Activated CD8-positive, alpha-beta memory T cell treated with anti-CD3 and anti-CD28 coated beads for 48 hours (primary cell): ENCODE results near the gene POU2F2.
A peak's percentile ranks its signal among the peaks of the same experiment; 100 is the strongest.

ENCODE experiments used
- DNase-seq, 3 experiments: peaks; one replicate each; pipeline ENCODE4 v3.0.0-alpha.2; 2020; ENCODE audit warnings: low read depth in 2 of 3, low spot score in 2 of 3

POU2F2 gene

GRCh38 chr19:42126574-42126973 is 5.7 kb downstream of the POU2F2 start:
- DNase-seq: no peak

- DNase-seq: no peak
Measured at GRCh38 chr19:42125536-42125935, 6.7 kb downstream of the POU2F2 start.

GRCh38 chr19:42124386-42124901 is 7.8 kb downstream of the POU2F2 start:
- DNase-seq: no peak

GRCh38 chr19:42123765-42124164 is 8.5 kb downstream of the POU2F2 start:
- DNase-seq: no peak

- peak in 2 of 3 experiments; percentile 46 to 66 for DNase-seq
Measured at GRCh38 chr19:42122691-42123607, 9.3 kb downstream of the POU2F2 start.

GRCh38 chr19:42121656-42122069 is 10.6 kb downstream of the POU2F2 start:
- DNase-seq: peak in 2 of 3 experiments; percentile 48 to 71

GRCh38 chr19:42121036-42121621 is 11.1 kb downstream of the POU2F2 start:
- no peak for DNase-seq

- DNase-seq: no peak
Measured at GRCh38 chr19:42120276-42120980, 11.8 kb downstream of the POU2F2 start.

- DNase-seq: no peak
Measured at GRCh38 chr19:42117076-42117475, 15.2 kb downstream of the POU2F2 start.

GRCh38 chr19:42116308-42117075 is 15.8 kb downstream of the POU2F2 start:
- no peak for DNase-seq

- no peak for DNase-seq
Measured at GRCh38 chr19:42115705-42116104, 16.5 kb downstream of the POU2F2 start.

GRCh38 chr19:42115219-42115618 is 17.0 kb downstream of the POU2F2 start:
- no peak for DNase-seq

GRCh38 chr19:42114412-42114811 is 17.8 kb downstream of the POU2F2 start:
- no peak for DNase-seq

GRCh38 chr19:42113641-42114348 is 18.5 kb downstream of the POU2F2 start:
- DNase-seq: no peak

- DNase-seq: no peak
Measured at GRCh38 chr19:42111811-42112210, 20.4 kb downstream of the POU2F2 start.

- DNase-seq: no peak
Measured at GRCh38 chr19:42111384-42111783, 20.9 kb downstream of the POU2F2 start.

GRCh38 chr19:42110658-42111057 is 21.6 kb downstream of the POU2F2 start:
- DNase-seq: no peak

- DNase-seq: no peak
Measured at GRCh38 chr19:42109896-42110295, 22.4 kb downstream of the POU2F2 start.

GRCh38 chr19:42108527-42109389 is 23.5 kb downstream of the POU2F2 start:
- peak; percentile 67 to 82 (median 79) for DNase-seq
